Hepatocyte (in vitro differentiated cells): ENCODE measurements around the gene TRNT1. TPM values are rescaled to one million over a fixed set of nuclear protein-coding genes. Genes with fewer than 3 reads are reported as not detected.

Experiments
- DNase-seq: peaks from one replicate; pipeline ENCODE4 v3.0.0-alpha.2; 2016; ENCODE audit warnings: low spot score
- H2AFZ ChIP-seq: fragments of 200-600 bp; sonication (generic); 2 replicates; pipeline ENCODE4 v1.6.0; 2016; ENCODE audit warnings: antibody characterized with exemption, mild to moderate bottlenecking
- H3K27ac ChIP-seq: fragments of 200-600 bp; sonication (generic); 2 replicates; pipeline ENCODE4 v1.5.1; 2016; ENCODE audit warnings: mild to moderate bottlenecking
- H3K27me3 ChIP-seq: fragments of 200-600 bp; sonication (generic); 2 replicates; pipeline ENCODE4 v1.6.1; 2016
- H3K36me3 ChIP-seq: fragments of 200-600 bp; sonication (generic); replicated peaks from 2 replicates; pipeline ENCODE4 v1.5.1; 2016; ENCODE audit warnings: low read depth; ENCODE audit not compliant: insufficient read depth
- H3K4me1 ChIP-seq: fragments of 200-600 bp; sonication (generic); 2 replicates; pipeline ENCODE4 v1.5.1; 2016; ENCODE audit warnings: mild to moderate bottlenecking, moderate library complexity; ENCODE audit not compliant: insufficient read depth
- H3K4me2 ChIP-seq: fragments of 200-600 bp; sonication (generic); 2 replicates; pipeline ENCODE4 v1.6.0; 2016
- H3K4me3 ChIP-seq: fragments of 200-600 bp; sonication (generic); 2 replicates; pipeline ENCODE4 v1.5.1; 2016; ENCODE audit warnings: mild to moderate bottlenecking
- H3K79me2 ChIP-seq: fragments of 200-600 bp; sonication (generic); 2 replicates; pipeline ENCODE4 v1.6.0; 2017; ENCODE audit warnings: mild to moderate bottlenecking
- H3K9me2 ChIP-seq: fragments of 200-600 bp; sonication (generic); replicated peaks from 2 replicates; pipeline ENCODE4 v1.6.0; 2017; ENCODE audit warnings: mild to moderate bottlenecking; ENCODE audit not compliant: insufficient read depth
- H3K9me3 ChIP-seq: fragments of 200-600 bp; sonication (generic); 2 replicates; pipeline ENCODE4 v1.5.1; 2016; ENCODE audit warnings: low read depth, mild to moderate bottlenecking
- H4K20me1 ChIP-seq: fragments of 200-600 bp; sonication (generic); 2 replicates; pipeline ENCODE4 v1.6.0; 2016; ENCODE audit warnings: mild to moderate bottlenecking; ENCODE audit not compliant: insufficient read depth, poor library complexity, severe bottlenecking
- CTCF ChIP-seq: fragments of 200-600 bp; sonication (generic); IDR thresholded peaks from 2 replicates; pipeline ENCODE4 v1.5.1; 2016; ENCODE audit warnings: antibody characterized with exemption, mild to moderate bottlenecking; ENCODE audit not compliant: poor library complexity
- EZH2 ChIP-seq: fragments of 200-600 bp; sonication (generic); IDR thresholded peaks from 2 replicates; pipeline ENCODE4 v1.6.1; 2016; ENCODE audit warnings: antibody characterized with exemption, mild to moderate bottlenecking, borderline replicate concordance
- EZH2phosphoT487 ChIP-seq: fragments of 200-600 bp; sonication (generic); IDR thresholded peaks from one replicate; pipeline ENCODE4 v1.6.1; 2018; ENCODE audit warnings: antibody characterized with exemption, mild to moderate bottlenecking, low read depth, moderate library complexity; ENCODE audit not compliant: unreplicated experiment, severe bottlenecking
- WGBS: methylation state at CpG from one replicate; pipeline ENCODE4 v1.1.6; 2016; ENCODE audit warnings: low lambda C conversion rate; ENCODE audit errors: missing lambda C conversion rate; 5-methylcytosine and 5-hydroxymethylcytosine counted together
- polyA plus RNA-seq: library from polyadenylated mRNA; unstranded; fragments of >200 nt; fragmentation: Nextera tagmentation; extraction: Ambion mirVana; gene quantifications from 2 replicates; pipeline ENCODE4 v1.2.1, GENCODE V29; 2016
- total RNA-seq: library from RNA; depleted of rRNA; stranded (reverse); fragments of >200 nt; gene quantifications from 2 replicates; pipeline ENCODE4 v1.2.3, GENCODE V29; 2014

The TRNT1 gene
- total and polyA plus RNA-seq, 2 experiments from 2014 or later = 26.0 to 27.5 TPM

- no peaks in the 10 kb centered on the region for H3K36me3 ChIP-seq
- 84% methylated on average over 3 of the region's 3 CpGs for WGBS
Observed at GRCh38 chr3:3107858-3108257, 18.9 kb upstream of the TRNT1 start.

DNA sequence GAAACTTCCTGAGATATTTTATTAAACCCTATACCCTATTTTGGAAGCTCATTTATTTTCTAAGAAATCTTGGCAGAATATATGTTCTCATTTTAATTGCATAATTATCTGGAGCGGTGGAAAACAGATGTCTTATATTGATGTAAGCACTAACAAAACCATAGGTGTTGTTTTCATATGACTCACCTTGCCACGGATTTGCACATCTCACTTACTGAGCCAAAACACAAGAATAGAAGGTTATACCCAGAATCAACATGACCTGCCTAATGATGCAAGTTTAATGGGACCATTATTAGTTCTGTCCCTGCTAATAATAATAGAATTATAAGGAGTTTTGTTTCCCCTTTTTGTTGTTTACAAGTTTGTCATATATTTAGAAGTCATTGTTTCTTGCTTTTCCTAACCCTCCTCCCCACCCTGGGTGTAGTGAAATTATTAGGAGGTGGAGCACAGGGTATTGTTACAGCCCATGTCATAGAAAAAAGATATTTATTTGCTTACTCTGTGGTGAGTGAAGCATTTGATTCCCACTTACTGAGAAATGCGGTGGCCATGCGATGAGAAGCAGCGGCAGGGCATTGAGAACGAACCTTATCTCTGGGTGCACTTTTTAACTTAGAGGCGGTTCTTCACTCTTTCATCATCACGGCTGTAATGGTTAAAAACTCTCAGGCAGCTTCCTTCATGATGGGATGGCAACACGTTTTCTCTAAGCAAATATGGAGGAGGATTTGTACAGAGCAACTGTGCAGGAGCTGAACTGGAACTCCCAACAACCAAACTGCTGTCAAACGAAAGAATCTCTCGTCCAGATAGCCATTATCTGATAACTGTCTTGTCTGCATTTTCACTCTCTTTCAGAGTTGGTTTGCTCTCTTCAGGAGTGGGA lies 17.1 kb upstream of the TRNT1 start:
- H4K20me1 ChIP-seq = no peaks in the 10 kb centered on the region
- DNase-seq = peak; percentile 8
- H3K27me3 ChIP-seq = no peaks in the 10 kb centered on the region
- peak overlapping the region; percentile 64 for H3K4me2 ChIP-seq
- H3K27ac ChIP-seq = no peak overlapping the region
- H3K4me1 ChIP-seq = no peaks in the 10 kb centered on the region
- H3K36me3 ChIP-seq = no peaks in the 10 kb centered on the region
- no peak overlapping the region for H3K4me3 ChIP-seq
- TF ChIP-seq EZH2 (no peak), EZH2phosphoT487 (no peak), CTCF (no peak)
- no peaks in the 10 kb centered on the region for H3K79me2 ChIP-seq
- peak overlapping the region; percentile 33 for H2AFZ ChIP-seq
- H3K9me2 ChIP-seq = no peaks in the 10 kb centered on the region
- H3K9me3 ChIP-seq = no peaks in the 10 kb centered on the region
- 33% methylated on average over 11 of the region's 11 CpGs for WGBS

More at GRCh38 chr3:3107858-3108257, 18.9 kb upstream of the TRNT1 start:
- H3K4me3 ChIP-seq = no peak overlapping the region
- no peaks in the 10 kb centered on the region for H3K4me1 ChIP-seq
- no peaks in the 10 kb centered on the region for H3K9me2 ChIP-seq
- DNase-seq = no peak
- no peak overlapping the region for H3K27ac ChIP-seq
- no peaks in the 10 kb centered on the region for H3K79me2 ChIP-seq
- no peaks in the 10 kb centered on the region for H3K27me3 ChIP-seq
- H3K9me3 ChIP-seq = no peaks in the 10 kb centered on the region
- no peak overlapping the region for H2AFZ ChIP-seq
- no peaks in the 10 kb centered on the region for H4K20me1 ChIP-seq
- H3K4me2 ChIP-seq = no peak overlapping the region
- TF ChIP-seq EZH2 = no peak
- TF ChIP-seq EZH2phosphoT487 = no peak
- TF ChIP-seq CTCF = no peak

DNA sequence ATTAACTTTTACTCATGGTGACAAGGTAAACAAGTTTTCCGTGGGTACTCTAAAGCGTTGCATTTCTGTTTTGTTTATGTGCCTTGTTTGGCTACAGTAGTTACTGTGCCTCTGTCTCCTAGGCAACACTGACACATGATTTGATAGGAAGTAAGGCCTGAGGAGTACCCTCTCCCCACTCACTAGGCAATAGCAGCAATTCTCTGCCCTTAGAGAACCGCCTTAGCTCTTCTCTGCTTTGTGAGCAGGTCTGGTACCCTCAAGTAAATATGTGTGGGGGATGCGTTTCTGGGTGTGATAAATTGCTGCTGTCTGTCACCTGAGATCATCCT lies 16.5 kb upstream of the TRNT1 start, which contains the start of gene IL5RA:
IL5RA (minus strand) TSS at position 76 of the 332 bp plus-strand sequence. CDS start 5,390 bp downstream, outside the sequence.
- Histone ChIP-seq H3K27ac (no peak within 1 kb of the TSS), H3K4me1 (no peaks in the 10 kb centered on the region), H2AFZ (peak within 1 kb of the TSS; percentile 33), H3K9me3 (no peaks in the 10 kb centered on the region), H3K36me3 (no peaks in the 10 kb centered on the region), H3K4me3 (no peak within 1 kb of the TSS), H3K79me2 (no peaks in the 10 kb centered on the region), H4K20me1 (no peaks in the 10 kb centered on the region), H3K9me2 (no peaks in the 10 kb centered on the region), H3K27me3 (no peaks in the 10 kb centered on the region), H3K4me2 (peak within 1 kb of the TSS; percentile 64)
- TF ChIP-seq EZH2 (no peak), CTCF (no peak), EZH2phosphoT487 (no peak)
- WGBS = 35% methylated on average over 4 of the region's 4 CpGs
- peak; percentile 41 for DNase-seq
